ENCODE measurements around the gene DNAJB11. TPM values are rescaled to one million over a fixed set of nuclear protein-coding genes. Genes with fewer than 3 reads are reported as not detected.

Gene DNAJB11
- total and polyA plus RNA-seq, 2 of the 4 experiments (the other 2 are of a cell fraction), result 27.4 to 48.6 TPM

DNA sequence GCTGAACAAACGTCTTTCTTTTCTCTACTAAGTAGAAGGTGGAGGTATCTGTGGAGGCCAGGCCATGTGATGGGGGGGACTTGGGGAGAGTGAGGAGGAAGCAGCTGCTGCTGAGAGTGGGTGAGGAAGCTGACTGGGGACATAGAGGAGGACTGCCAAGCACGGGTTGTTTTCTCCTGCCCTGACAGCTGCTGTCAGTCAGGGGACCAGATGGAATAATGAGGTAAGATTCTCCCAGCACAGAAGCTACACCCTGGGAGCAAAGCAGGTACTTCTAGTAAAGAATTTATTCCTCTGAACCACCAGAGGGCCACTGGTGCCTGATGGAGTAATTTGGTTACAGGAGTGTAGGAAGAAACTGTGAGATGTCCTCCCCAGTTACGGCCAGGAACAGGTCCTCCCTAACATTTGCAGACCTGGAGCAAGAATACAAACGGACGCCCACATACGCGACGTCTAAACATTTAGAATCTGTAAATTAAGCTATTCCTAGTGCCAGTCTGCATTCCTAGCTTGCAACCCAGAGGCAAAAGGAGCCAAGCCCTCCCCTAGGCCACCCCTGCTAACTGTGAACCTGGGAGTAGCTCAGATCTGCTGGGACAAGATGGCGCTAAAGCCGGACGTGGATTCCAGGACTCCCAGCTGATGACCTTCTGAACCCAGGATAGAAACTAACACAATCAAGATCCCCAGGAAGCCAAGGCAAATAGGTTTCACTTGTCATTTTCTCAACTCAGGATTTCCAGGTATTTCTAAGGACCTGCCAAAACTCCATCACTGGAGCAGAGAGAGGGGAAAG, 41.1 kb upstream of the DNAJB11 start:
- Histone ChIP-seq H3K23ac (ENCODE audit: low read depth, low read length) (no peak overlapping the region), H4K20me1 (ENCODE audit: insufficient read depth, low read length) (no peaks in the 10 kb centered on the region), H3K9me3 (ENCODE audit: control insufficient read depth, insufficient read depth, low read length) (no peaks in the 10 kb centered on the region), H4K5ac (ENCODE audit: low read depth, low read length) (no peak overlapping the region), H2BK120ac (ENCODE audit: low read depth, low read length) (no peak overlapping the region), H3K27ac (ENCODE audit: insufficient read depth, low read length) (no peak overlapping the region), H3K9ac (ENCODE audit: low read depth, low read length) (no peak overlapping the region), H2BK15ac (ENCODE audit: low read depth, low read length) (no peak overlapping the region), H3K36me3 (ENCODE audit: control insufficient read depth, insufficient read depth, low read length) (no peaks in the 10 kb centered on the region), H2AK9ac (replicated peaks; ENCODE audit: low read depth, low read length, poor library complexity) (no peak overlapping the region), H3K4me3 (ENCODE audit: insufficient read depth, low read depth, low read length) (no peak overlapping the region), H3K4ac (ENCODE audit: low read depth, low read length) (no peak overlapping the region), H3K18ac (ENCODE audit: low read depth, low read length) (no peak overlapping the region), H2BK5ac (ENCODE audit: low read depth, low read length, poor library complexity, severe bottlenecking) (no peak overlapping the region), H3K56ac (ENCODE audit: extremely low read depth, insufficient read depth, low read length) (no peak overlapping the region), H2BK20ac (ENCODE audit: low read depth, low read length) (no peak overlapping the region), H3K79me1 (ENCODE audit: low read depth in 1 of 2, low read length in 2 of 2) (no peaks in the 10 kb centered on the region), H4K91ac (ENCODE audit: insufficient read depth, low read depth, low read length) (no peak overlapping the region), H2AK5ac (ENCODE audit: low read depth, low read length) (no peak overlapping the region; the same call in 1 of the 2 replicates), H3K14ac (replicated peaks; ENCODE audit: low read depth, low read length) (no peak overlapping the region), H3K9me1 (ENCODE audit: insufficient read depth, low read length) (no peaks in the 10 kb centered on the region), H3K4me2 (ENCODE audit: low read depth, low read length) (no peak overlapping the region), H4K8ac (ENCODE audit: low read depth in 2 of 2, low read length in 2 of 2) (no peak overlapping the region), H2AFZ (replicated peaks; ENCODE audit: low read length, poor library complexity) (no peak overlapping the region), H3K27me3 (ENCODE audit: control insufficient read depth, insufficient read depth, low read length) (peaks cover 16% of the 10 kb centered on the region), H3K4me1 (ENCODE audit: control insufficient read depth, insufficient read depth, low read length) (no peaks in the 10 kb centered on the region)
- ChIA-PET CTCF (interaction anchor here (0.6 kb wide), 1 partner anchor 40 kb away, joined by 3 read pairs; no protein-coding TSS in a partner anchor), POLR2A (ENCODE audit: unreplicated experiment) (no interaction called here)
- BruUV-seq (replicated peaks), result no TSS peak
- TF ChIP-seq RFX5 (IDR thresholded peaks at IDR 0.05; ENCODE audit: low read depth, low read length) (no peak), CHD1 (IDR thresholded peaks at IDR 0.05; ENCODE audit: low read depth, low read length) (no peak), POLR2A (IDR thresholded peaks at IDR 0.05; ENCODE audit: low read depth, low read length) (no peak), NFE2L2 (IDR thresholded peaks at IDR 0.05; ENCODE audit: low read depth, low read length) (no peak), RAD21 (IDR thresholded peaks at IDR 0.05; ENCODE audit: low read length) (no peak), CEBPB (IDR thresholded peaks at IDR 0.05; ENCODE audit: low read depth, low read length) (no peak)
- TF ChIP-seq, protein P1, sequence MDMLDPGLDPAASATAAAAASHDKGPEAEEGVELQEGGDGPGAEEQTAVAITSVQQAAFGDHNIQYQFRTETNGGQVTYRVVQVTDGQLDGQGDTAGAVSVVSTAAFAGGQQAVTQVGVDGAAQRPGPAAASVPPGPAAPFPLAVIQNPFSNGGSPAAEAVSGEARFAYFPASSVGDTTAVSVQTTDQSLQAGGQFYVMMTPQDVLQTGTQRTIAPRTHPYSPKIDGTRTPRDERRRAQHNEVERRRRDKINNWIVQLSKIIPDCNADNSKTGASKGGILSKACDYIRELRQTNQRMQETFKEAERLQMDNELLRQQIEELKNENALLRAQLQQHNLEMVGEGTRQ (IDR thresholded peaks at IDR 0.05; ENCODE audit: low read depth, low read length), result no peak
- TF ChIP-seq, protein P2, sequence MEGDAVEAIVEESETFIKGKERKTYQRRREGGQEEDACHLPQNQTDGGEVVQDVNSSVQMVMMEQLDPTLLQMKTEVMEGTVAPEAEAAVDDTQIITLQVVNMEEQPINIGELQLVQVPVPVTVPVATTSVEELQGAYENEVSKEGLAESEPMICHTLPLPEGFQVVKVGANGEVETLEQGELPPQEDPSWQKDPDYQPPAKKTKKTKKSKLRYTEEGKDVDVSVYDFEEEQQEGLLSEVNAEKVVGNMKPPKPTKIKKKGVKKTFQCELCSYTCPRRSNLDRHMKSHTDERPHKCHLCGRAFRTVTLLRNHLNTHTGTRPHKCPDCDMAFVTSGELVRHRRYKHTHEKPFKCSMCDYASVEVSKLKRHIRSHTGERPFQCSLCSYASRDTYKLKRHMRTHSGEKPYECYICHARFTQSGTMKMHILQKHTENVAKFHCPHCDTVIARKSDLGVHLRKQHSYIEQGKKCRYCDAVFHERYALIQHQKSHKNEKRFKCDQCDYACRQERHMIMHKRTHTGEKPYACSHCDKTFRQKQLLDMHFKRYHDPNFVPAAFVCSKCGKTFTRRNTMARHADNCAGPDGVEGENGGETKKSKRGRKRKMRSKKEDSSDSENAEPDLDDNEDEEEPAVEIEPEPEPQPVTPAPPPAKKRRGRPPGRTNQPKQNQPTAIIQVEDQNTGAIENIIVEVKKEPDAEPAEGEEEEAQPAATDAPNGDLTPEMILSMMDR (conservative IDR thresholded peaks at IDR 0.05; ENCODE audit: low read depth, low read length), result no peak
- in situ Hi-C loops (cut with MboI; ENCODE audit: low sequenced_read_pairs) (no loop called here), intact Hi-C loops (cut with micrococcal nuclease) (no loop called here), dilution Hi-C loops (cut with HindIII; ENCODE audit: low sequenced_read_pairs, unreplicated experiment) (no loop called here)
- DNase-seq (no peak), ATAC-seq (ENCODE audit: low read depth) (no peak)
- WGBS, 2 experiments (ENCODE audit: extremely low coverage in 2 of 2, insufficient read length in 1 of 2), result no CpG with 5 or more reads among the region's 11 CpGs

All from IMR-90 (cell line).